HepG2 (cell line): ENCODE measurements around the gene SAMD4B. TPM values are rescaled to one million over a fixed set of nuclear protein-coding genes. Genes with fewer than 3 reads are reported as not detected.

Source experiments
- ATAC-seq: fragments of 200-7000 bp; cut with Tn5 transposase; 3 replicates; pipeline ENCODE4 v1.9.1; 2020; ENCODE audit warnings: mild to moderate bottlenecking, moderate library complexity
- BruUV-seq: library from RNA; stranded (reverse); fragments of 400-500 nt; replicated peaks from 2 replicates; lab custom pipeline; 2021; lab: Mats Ljungman, UMichigan
- CTCF ChIA-PET: fragments of 300-600 bp; formaldehyde crosslinking; extraction: SDS; loops from one replicate; lab custom pipeline; 2021; ENCODE audit warnings: low total read pairs, inconsistent platforms, low intra/inter-chr PET ratio; lab: Yijun Ruan, JAX
- POLR2A ChIA-PET: fragments of 350-600 bp; sonication (Branson Sonifier 250); formaldehyde crosslinking; loops from one replicate; lab custom pipeline; 2020; ENCODE audit warnings: antibody characterized with exemption, inconsistent platforms; lab: Yijun Ruan, JAX
- DNase-seq: peaks from one replicate; pipeline ENCODE4 v3.0.0-alpha.2; 2015; ENCODE audit warnings: low spot score
- FAIRE-seq: peaks from 3 replicates; lab custom pipeline; 2011; peaks lifted over from hg19 to GRCh38; lab: Jason Lieb, UNC
- H2AFZ ChIP-seq: one replicate; pipeline ENCODE4 v1.6.1; 2011; ENCODE audit warnings: low read length, inconsistent platforms
- H3K27ac ChIP-seq: fragments of 300-600 bp; 3 replicates; pipeline ENCODE4 v1.8.0; 2011; ENCODE audit warnings: mixed run types, mild to moderate bottlenecking, mixed read lengths, low read length, inconsistent platforms; ENCODE audit not compliant: insufficient read depth; ENCODE audit errors: extremely low read length
- H3K27me3 ChIP-seq, 2 experiments: fragments of 200-600 bp in 1 of 2; 2 replicates in 1 of 2; 3 replicates in 1 of 2; pipeline versions ENCODE4 v1.6.0 to v1.8.0; 2011; ENCODE audit warnings: low read length in 2 of 2, mild to moderate bottlenecking in 2 of 2, moderate library complexity in 2 of 2, inconsistent platforms in 1 of 2; ENCODE audit not compliant: insufficient read depth in 2 of 2, control insufficient read depth in 1 of 2
- H3K36me3 ChIP-seq, 2 experiments: fragments of 200-600 bp in 1 of 2; replicated peaks in 1 of 2; 2 replicates in 1 of 2; 3 replicates in 1 of 2; pipeline versions ENCODE4 v1.5.1 to v1.8.0; 2011; ENCODE audit warnings: low read length in 2 of 2, inconsistent platforms in 1 of 2; ENCODE audit not compliant: insufficient read depth in 2 of 2, control insufficient read depth in 1 of 2
- H3K4me1 ChIP-seq: 2 replicates; pipeline ENCODE4 v1.5.1; 2012; ENCODE audit warnings: low read length, inconsistent platforms; ENCODE audit not compliant: insufficient read depth
- H3K4me2 ChIP-seq: 2 replicates; pipeline ENCODE4 v1.6.0; 2011; ENCODE audit warnings: low read depth, low read length, inconsistent platforms
- H3K4me3 ChIP-seq, 3 experiments: fragments of 200-600 bp in 1 of 3; sonication (generic), shearing (Covaris generic) in 1 of 3; replicated peaks in 1 of 3; 2 replicates each; pipeline ENCODE4 v1.5.1; 2011 to 2016; ENCODE audit warnings: low read length in 3 of 3, inconsistent platforms in 2 of 3, low read depth in 2 of 3, mild to moderate bottlenecking in 2 of 3, control low read depth in 1 of 3, mixed read lengths in 1 of 3; ENCODE audit not compliant: insufficient read depth in 1 of 3
- H3K79me2 ChIP-seq: one replicate; pipeline ENCODE4 v1.6.1; 2011; ENCODE audit warnings: low read length, inconsistent platforms; ENCODE audit not compliant: insufficient read depth
- H3K9ac ChIP-seq: 2 replicates; pipeline ENCODE4 v1.6.0; 2011; ENCODE audit warnings: mild to moderate bottlenecking, low read depth, low read length, inconsistent platforms; ENCODE audit not compliant: insufficient read depth
- H3K9me3 ChIP-seq: 2 replicates; pipeline ENCODE4 v1.5.1; 2012; ENCODE audit warnings: mild to moderate bottlenecking, low read length
- H4K20me1 ChIP-seq: 2 replicates; pipeline ENCODE4 v1.6.0; 2011; ENCODE audit warnings: inconsistent platforms, mild to moderate bottlenecking, low read length, moderate library complexity; ENCODE audit not compliant: insufficient read depth
- GABPA ChIP-seq, 2 experiments: IDR thresholded peaks; 2 replicates each; pipeline ENCODE4 v1.6.1; 2011 to 2016; ENCODE audit warnings: low read depth in 2 of 2, low read length in 1 of 2, missing biosample characterization in 1 of 2, missing genetic modification characterization in 1 of 2
- HNRNPUL1 ChIP-seq: fragments of 200-400 bp; formaldehyde crosslinking; IDR thresholded peaks from 2 replicates; pipeline ENCODE4 v1.6.1; 2017; ENCODE audit warnings: low read depth, mild to moderate bottlenecking, low read length, moderate library complexity
- MED8 ChIP-seq: sonication (generic); formaldehyde crosslinking; IDR thresholded peaks from 2 replicates; pipeline ENCODE4 v1.8.1; 2023; ENCODE audit warnings: mild to moderate bottlenecking, missing genetic modification reagents; ENCODE audit not compliant: insufficient replicate concordance
- MEF2D ChIP-seq: sonication (generic); formaldehyde crosslinking; IDR thresholded peaks from 2 replicates; pipeline ENCODE4 v1.5.1; 2020; ENCODE audit warnings: mild to moderate bottlenecking, missing genetic modification reagents
- NCOA1 ChIP-seq: sonication (generic); formaldehyde crosslinking; IDR thresholded peaks from 2 replicates; pipeline ENCODE4 v1.9.0; 2021; ENCODE audit warnings: missing genetic modification reagents
- RFX1 ChIP-seq: fragments of 450-650 bp; IDR thresholded peaks from 2 replicates; pipeline ENCODE4 v1.6.1; 2017
- SNAPC4 ChIP-seq: sonication (generic); formaldehyde crosslinking; IDR thresholded peaks from 2 replicates; pipeline ENCODE4 v1.4.0; 2020; ENCODE audit warnings: mild to moderate bottlenecking, missing genetic modification reagents
- SOX5 ChIP-seq: IDR thresholded peaks from 2 replicates; pipeline ENCODE4 v1.6.1; 2016; ENCODE audit warnings: borderline replicate concordance
- TOE1 ChIP-seq: sonication (generic); formaldehyde crosslinking; IDR thresholded peaks from 2 replicates; pipeline ENCODE4 v1.4.0; 2020; ENCODE audit warnings: mild to moderate bottlenecking, missing genetic modification reagents
- ZKSCAN1 ChIP-seq: fragments of 150-350 bp; IDR thresholded peaks from 2 replicates; pipeline ENCODE4 v1.6.1; 2014; ENCODE audit warnings: low read length
- ZNF414 ChIP-seq: sonication (generic); formaldehyde crosslinking; IDR thresholded peaks from 2 replicates; pipeline ENCODE4 v1.5.0; 2020; ENCODE audit warnings: missing genetic modification reagents
- ZNF513 ChIP-seq: sonication (generic); formaldehyde crosslinking; conservative IDR thresholded peaks from 2 replicates; pipeline ENCODE4 v1.5.0; 2020; ENCODE audit warnings: missing genetic modification reagents
- ZNF713 ChIP-seq: sonication (generic); formaldehyde crosslinking; IDR thresholded peaks from 2 replicates; pipeline ENCODE4 v1.4.0; 2020; ENCODE audit warnings: mild to moderate bottlenecking, missing genetic modification reagents
- ZNF781 ChIP-seq: sonication (generic); formaldehyde crosslinking; IDR thresholded peaks from 2 replicates; pipeline ENCODE4 v1.5.1; 2020; ENCODE audit warnings: borderline replicate concordance, mild to moderate bottlenecking, missing genetic modification reagents; ENCODE audit errors: not compliant biosample characterization
- ZSCAN21 ChIP-seq: sonication (generic); formaldehyde crosslinking; IDR thresholded peaks from 2 replicates; pipeline ENCODE4 v1.8.0; 2022; ENCODE audit warnings: mild to moderate bottlenecking, missing genetic modification reagents, moderate library complexity, borderline replicate concordance
- WGBS: methylation state at CpG from one replicate; pipeline ENCODE4 v1.1.6; 2017; ENCODE audit warnings: low lambda C conversion rate; 5-methylcytosine and 5-hydroxymethylcytosine counted together
- in situ Hi-C: cut with HindIII; loops from 2 replicates; pipeline ENCODE4 v1.10.0; 2017; ENCODE audit warnings: low pct_unique_long_range_greater_than_20kb; ENCODE audit not compliant: extremely low pct_ligation_motif_present
- intact Hi-C: fragments of 100-400 bp; cut with micrococcal nuclease; formaldehyde crosslinking; loops from one replicate; pipeline ENCODE4 v1.10.0; 2022; ENCODE audit not compliant: unreplicated experiment
- polyA plus RNA-seq, 8 experiments: library from polyadenylated mRNA; depleted of rRNA in 3 of 8; stranded (reverse) in 7 of 8; unstranded in 1 of 8; fragments of >200 nt; fragmentation: Illumina TruSeq in 4 of 8; extraction: Trizol in 4 of 8; gene quantifications; 2 replicates each; pipeline versions ENCODE4 v1.2.1 to v1.2.3, GENCODE V29; 2011 to 2016; ENCODE audit warnings: low read depth in 4 of 8, missing spikeins in 1 of 8, mixed read lengths in 1 of 8; ENCODE audit not compliant: insufficient read depth in 1 of 8
- total RNA-seq, 5 experiments: library from RNA; depleted of rRNA; stranded (reverse); fragments of >200 nt; fragmentation: Illumina TruSeq; extraction: Trizol; gene quantifications; 2 replicates each; pipeline ENCODE4 v1.2.3, GENCODE V29; 2016; ENCODE audit warnings: low read depth in 1 of 5

SAMD4B gene
- total and polyA plus RNA-seq, 2 of the 13 experiments (the other 11 are each of a cell fraction or from before 2014, with no cell fraction given) = 26.0 to 31.8 TPM

GRCh38 chr19:39407410-39407659 is 65.1 kb downstream of the SAMD4B start (continued):
- TF ChIP-seq SNAPC4 (CRISPR knock-in tag) (0 out of 2 replicates have a peak, but pooled peaks have one; percentile 17), NCOA1 (CRISPR knock-in tag) (no peak)

- WGBS = 20% methylated on average over 25 of the region's 40 CpGs
- in situ Hi-C loops (no loop called here), intact Hi-C loops (no loop called here)
- peak overlapping the region; percentile 87 for H3K4me2 ChIP-seq
- peak overlapping the region; percentile 86 for H3K27ac ChIP-seq
- DNase-seq (no peak), ATAC-seq (0 out of 3 replicates have a peak, but pooled peaks have one; percentile 0), FAIRE-seq (no peak)
- H3K9ac ChIP-seq = peak overlapping the region; percentile 92
- H2AFZ ChIP-seq = no peak overlapping the region
- CTCF ChIA-PET = no interaction called here
- POLR2A ChIA-PET = interaction anchor here (0.9 to 5.8 kb wide), 5 partner anchors 10 to 38 kb away, joined by 3 to 117 read pairs (median 15); partner anchors contain the start of genes MED29, PAF1, RPS16 and SUPT5H
- peaks cover 20% of the 10 kb centered on the region; the same call in 1 of the 2 replicates for H4K20me1 ChIP-seq
- no peaks in the 10 kb centered on the region for H3K9me3 ChIP-seq
- peaks cover 46% of the 10 kb centered on the region for H3K4me1 ChIP-seq
- H3K27me3 ChIP-seq = no peaks in the 10 kb centered on the region; a peak in 1 of 5 replicates
- peaks cover 0 to 3% of the 10 kb centered on the region in 2 experiments; a peak in 1 of 5 replicates for H3K36me3 ChIP-seq
- peaks cover 33% of the 10 kb centered on the region for H3K79me2 ChIP-seq
- BruUV-seq = no TSS peak
- peak overlapping the region; percentile 97 to 98 (median 97) for H3K4me3 ChIP-seq
- TF ChIP-seq MED8 (CRISPR knock-in tag) (no peak), ZKSCAN1 (no peak), TOE1 (CRISPR knock-in tag) (no peak), ZNF513 (CRISPR knock-in tag) (no peak), RFX1 (no peak), ZNF781 (CRISPR knock-in tag) (no peak), HNRNPUL1 (no peak), ZNF414 (CRISPR knock-in tag) (0 out of 2 replicates have a peak, but pooled peaks have one; percentile 65), MEF2D (CRISPR knock-in tag) (no peak), SOX5 (CRISPR knock-in tag) (no peak), ZNF713 (CRISPR knock-in tag) (no peak), GABPA (IDR thresholded peaks at IDR 0.05; ENCODE audit: low read depth, low read length) (no peak), GABPA (CRISPR knock-in tag; IDR thresholded peaks at IDR 0.05; ENCODE audit: low read depth) (no peak), ZSCAN21 (CRISPR knock-in tag) (0 out of 2 replicates have a peak, but pooled peaks have one; percentile 23)
Measured at GRCh38 chr19:39407660-39408391, 65.6 kb downstream of the SAMD4B start.
